ENCODE measurements around the gene LRMDA.

LRMDA gene

DNA sequence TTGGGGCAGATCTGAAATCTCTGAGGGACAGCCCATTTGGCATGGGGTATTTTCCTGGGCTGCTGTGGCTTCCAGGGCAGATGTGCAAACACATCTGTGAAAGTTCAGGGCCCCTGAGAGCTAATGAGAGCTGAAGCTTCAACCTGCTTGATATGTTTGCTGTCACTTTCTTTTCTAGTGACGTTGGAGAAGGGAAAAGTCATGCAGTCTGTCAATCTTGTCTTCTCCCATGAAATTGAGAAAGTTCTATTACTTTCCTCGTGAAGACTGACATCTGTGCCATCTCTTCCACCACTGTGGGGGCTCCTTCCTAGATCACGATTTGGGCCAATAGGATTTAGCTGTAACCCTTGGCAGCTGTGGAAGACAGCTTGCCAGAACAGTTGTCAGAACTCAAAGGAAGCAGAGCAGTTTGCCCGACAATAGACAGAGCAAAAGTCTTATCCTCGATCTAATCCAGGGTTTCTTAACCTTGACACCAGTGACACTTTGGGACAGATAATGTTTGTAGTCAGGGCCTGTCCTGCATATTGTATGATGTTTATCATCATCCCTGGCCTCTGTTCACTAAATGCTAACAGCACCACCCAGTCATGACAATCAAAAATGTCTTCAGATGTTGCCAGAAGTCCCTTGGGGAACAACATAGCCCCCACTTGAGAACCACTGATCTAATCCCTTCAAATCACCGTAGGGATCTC, 586.5 kb downstream of the LRMDA start:
- no peak for DNase-seq

DNA sequence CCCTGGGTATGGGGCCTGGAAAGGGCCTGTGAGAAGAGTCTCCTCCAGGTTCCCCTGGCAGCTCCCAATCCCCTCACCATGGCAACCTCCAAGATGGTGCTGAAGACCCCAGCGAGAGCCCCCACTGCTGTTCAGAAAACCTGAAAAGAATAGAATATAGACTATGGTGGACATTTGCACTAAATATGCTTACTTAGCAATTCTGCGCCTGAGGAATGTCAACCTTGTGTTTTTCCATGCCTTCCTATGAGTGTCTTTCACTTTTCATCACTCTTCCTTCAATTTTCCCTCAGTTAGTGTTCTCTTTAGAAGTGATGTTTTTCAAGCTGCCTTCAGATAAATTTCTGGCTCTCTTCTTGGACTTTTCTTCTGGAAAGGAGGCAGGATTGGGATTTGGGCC, 589.2 kb downstream of the LRMDA start:
- no peak for DNase-seq

DNA sequence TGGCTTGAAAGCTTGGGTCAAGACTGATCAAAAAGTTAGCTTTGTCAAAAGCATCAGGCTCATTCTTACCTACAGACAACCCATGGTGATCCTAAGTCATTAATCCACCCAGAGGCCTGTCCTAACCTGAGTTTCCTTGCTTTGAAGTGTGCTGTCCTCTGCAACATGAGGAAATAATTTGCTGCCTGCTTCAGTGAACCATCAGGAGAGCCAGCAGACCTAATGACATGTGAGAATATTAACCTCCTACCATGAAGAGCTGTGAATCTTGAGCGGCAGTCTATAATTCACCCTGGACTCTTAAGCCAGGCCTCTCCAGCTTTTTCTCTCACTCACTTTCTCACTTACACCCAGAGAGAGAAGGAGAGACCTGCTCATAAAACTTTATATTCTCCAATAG, 590.0 kb downstream of the LRMDA start:
- no peak for DNase-seq

DNA sequence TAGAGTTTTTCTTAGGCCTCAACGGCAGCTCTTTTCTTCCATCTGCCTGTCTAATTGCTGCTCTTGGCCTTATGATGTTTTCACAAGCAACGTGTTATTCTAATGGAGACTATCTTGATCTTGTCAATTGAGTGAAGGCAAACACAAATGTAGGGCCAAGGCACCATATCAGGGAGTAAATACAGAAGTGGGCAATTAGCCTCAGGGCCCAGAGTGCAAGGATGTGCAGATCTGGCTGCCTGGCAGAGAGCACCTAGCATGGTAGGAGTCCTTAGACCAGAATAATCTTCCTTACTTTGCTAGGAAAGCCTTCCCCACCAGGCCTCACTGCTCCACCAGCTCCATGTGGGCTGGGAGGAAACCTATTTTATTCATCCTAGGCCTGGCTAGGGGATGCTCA, 590.9 kb downstream of the LRMDA start:
- DNase-seq: no peak

DNA sequence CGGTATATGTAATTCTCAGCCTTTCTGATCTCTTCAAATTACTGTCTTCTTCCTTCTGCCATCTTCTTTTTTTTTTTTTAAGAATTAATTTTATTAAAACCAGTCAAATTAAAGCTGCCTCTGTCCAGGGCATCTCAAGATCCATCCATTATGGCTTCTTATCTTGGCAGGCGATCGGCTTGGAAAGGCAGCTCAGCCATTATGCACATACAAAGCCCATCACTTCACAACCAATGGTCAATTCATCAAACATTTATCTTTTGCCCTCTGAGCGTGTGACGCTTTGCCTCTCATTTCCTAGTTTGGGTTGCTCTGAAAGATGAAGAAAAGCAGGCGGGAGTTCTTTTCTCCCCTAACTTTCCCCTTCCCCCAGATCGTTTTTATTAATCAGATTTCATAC, 591.6 kb downstream of the LRMDA start:
- no peak for DNase-seq

DNA sequence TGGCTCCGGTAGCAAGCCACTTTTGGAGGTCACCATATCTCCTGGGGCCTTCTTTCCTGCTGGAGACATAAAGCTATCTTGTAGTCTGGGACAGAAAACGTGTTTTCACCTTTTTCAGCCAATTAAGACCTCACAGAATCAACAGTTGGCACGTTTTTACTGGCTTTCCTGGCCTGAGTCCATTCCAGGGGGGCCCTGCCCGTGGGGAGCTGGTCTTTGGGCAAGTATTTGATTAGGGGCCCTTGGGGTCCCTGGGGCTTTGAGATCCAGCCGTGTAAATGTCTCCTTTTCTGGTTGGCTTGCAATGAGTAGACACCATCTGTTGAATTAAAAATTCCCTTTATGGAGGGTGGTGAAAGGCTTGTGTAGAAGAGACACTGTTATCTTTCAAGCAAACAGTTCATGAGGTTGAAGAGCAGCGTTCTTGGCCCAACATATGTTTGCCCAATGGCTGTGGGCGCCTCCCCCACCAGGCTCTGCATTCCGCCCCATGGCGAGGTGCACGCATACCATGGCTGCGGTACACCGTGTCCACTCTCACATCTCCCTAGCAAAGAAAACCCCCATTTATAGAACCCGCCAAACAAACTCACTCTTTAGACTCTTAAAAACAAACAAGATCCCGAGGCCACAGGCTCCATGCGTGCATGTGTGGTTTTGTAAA, 593.2 kb downstream of the LRMDA start:
- no peak for DNase-seq

DNA sequence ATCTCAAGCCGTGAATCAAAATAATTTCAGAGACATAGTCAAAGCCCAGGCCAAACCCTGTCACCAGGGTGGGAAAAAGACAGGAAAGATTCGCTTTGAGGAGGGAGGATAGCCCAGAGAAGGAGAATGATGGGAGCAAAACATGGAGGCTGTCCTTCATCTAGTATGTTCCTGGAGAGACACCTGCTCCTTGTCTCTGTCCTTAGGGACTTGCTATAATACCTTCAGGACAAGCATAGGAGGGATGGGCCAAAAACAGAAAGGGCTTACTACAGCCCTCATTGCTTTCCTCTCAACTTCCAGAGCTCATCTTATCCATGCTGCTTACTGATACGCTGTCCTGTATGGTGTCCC, 593.7 kb downstream of the LRMDA start:
- no peak for DNase-seq

DNA sequence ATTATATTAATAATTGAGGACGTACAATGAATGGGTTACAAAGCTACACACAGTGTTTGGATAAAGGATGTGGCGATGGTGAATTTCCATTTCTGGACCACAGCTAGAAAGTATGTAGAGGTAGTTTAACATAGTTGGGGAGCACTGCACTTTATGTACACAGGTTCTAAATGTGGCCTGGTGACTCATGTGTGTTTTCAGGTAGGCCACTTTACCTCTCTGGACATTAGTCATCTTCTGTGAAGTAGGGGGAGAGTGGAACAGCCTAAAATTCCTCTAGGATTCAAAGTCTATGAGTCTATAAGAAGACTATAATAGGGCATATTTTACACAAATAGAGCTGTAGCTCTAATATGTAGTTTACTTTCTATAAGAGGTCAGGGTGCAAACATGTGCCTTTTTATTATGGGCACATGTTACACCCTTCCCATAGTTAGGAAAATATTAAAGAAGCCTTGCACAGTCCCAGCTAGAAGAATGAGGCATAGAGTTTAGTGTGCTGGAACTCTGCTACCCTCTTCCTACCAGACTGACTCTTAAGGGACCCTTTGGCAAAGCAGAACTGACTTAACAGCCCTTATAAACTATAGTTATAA, 594.9 kb downstream of the LRMDA start:
- no peak for DNase-seq

DNA sequence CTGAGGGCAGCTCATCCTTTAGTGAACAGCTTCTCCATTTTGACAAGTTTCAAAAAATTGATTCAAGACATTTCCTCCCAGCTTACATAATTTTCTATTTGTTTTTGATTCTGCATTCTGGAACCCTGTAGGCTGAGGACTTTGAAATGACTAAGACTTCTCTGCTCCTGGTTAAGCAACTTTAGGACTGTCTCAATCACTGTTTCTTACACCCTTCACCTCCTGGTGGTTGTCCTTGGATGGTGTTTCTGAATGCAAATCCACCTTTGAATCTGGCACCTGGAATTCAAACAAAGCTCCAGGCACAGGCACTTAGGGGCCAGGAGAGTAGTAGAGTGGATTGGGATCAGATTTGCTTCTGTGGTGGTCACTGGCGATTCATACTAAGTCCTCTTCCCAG, 595.5 kb downstream of the LRMDA start:
- DNase-seq: no peak

DNA sequence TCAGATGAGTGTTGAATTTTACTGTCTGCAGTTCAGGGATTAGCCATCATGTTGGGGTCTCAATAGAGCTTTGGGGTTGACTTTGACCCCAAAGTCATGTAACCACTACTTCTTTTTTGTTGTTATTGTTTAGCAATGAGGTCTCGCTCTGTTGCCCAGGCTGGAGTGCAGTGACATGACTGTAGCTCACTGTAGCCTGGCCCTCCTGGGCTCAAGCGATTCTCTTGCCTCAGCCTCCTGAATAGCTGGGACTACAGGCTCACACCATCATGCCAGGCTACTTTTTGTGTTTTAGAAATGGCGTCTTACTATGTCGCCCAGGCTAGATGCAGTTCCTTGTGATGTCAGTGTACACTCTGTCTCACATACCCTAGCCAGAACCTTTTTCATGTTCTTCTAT, 598.4 kb downstream of the LRMDA start:
- no peak for DNase-seq

DNA sequence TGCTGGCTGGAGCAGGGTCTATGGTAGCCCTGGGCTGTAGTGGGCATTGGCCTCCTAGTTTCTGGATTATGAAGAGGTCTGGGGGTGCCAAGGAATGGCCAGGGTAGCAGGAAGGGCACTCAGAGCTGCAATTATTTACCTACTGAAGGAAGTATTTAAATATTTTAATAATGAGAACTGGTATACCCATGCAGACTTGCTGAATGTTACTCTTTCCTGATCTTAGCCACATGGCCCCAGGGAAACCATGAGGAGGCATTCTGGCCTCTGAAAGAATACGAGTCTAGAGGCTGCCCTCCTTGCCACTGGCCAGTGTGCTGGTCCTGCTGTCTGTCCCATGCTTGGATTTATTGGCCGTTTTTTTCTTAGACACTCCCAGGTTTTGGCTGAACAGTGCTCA, 599.7 kb downstream of the LRMDA start:
- no peak for DNase-seq

DNA sequence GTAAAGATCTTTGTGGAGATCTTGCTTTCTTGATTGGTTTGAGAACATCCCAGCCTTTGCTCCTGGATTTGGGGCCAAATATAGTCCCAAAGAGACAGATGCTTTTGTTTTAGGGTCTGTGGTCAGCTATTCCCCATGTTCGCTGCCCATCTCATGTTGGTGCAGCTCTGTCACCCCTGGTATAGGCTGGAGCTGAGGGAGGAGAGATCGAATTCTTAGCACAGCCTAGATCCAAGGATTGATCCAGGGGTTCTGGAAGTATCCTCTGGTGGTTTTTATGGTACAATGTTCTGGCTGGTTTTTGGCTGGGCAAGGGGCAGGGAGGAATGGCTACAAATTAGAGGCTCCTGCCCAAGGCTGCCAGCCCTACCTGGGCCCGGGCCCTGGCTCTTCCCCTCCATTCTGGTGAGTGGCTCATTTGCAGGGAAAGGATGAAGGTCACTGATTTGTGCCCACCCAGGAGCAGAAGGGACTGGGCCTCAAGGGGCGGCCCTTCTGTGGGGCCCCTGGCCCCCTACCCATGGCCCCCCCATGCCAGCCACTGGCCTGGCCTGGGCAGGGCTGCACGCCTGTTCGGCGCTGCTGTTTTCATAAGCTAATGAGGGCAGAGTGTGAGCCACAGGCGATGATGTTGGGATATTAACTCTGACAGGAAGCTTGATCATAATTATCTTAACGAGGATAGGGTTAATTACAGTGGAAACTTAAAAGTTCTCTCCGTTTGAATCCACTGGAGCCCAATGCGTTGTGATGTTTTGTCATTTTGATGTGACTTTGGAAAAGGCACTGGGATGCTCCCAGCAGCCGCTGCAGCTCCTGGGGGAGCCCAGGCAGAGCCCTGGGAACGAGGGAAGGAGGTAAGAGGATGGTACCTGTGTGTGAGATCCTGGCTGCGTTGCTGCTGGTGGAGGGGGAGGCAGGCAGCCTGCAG, 600.6 kb downstream of the LRMDA start:
- no peak for DNase-seq

DNA sequence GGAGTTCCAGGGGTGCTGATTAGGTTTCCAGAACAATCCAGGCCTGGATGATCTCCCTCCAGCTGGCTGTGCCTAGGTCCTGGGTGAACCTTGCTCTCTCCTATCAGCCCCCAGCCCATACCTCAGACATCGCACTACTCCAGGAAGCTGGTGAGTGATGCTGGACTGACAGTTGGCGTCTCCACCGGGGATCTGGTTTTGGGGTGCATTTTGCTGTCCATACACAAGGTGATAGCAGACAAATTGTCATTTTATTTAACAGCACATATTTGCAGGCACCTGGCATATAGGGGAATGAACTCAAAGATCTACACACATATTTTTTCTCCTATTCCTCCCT, 601.2 kb downstream of the LRMDA start:
- no peak for DNase-seq

DNA sequence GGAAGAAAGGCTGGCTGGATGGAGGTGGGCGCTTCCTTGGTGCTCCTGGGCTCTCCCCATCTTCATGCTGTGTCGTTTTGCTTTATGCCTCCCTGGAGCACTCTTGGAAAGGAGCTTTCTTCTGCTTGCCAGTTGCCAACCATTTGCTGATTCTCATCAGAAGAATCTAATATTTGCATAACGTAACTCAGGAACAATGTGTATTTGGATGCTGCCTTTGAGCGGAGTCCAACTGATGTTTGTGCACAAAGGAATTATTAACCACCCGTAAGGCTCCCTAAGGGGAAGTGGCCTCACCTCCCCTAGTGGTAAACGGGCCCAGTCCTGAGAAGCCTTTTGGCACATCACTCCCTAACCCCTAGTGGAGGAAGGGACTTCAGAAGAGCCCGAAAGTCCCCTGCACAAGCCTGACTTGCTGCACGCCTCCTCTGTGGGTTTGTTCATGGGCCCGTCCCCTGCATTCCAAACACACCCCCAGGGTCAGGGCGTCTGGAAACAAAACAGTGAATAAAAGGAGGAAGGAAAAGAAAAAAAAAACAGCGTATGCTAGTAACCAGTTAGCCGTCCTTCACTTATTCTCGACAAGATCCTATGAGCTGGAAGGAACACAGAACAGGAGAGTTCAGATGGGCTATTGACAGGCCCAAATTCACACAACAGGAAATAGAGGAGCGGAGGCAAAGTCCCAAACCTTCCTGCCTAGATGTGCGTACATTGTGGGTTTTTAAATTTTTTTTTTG, 602.2 kb downstream of the LRMDA start:
- no peak for DNase-seq

DNA sequence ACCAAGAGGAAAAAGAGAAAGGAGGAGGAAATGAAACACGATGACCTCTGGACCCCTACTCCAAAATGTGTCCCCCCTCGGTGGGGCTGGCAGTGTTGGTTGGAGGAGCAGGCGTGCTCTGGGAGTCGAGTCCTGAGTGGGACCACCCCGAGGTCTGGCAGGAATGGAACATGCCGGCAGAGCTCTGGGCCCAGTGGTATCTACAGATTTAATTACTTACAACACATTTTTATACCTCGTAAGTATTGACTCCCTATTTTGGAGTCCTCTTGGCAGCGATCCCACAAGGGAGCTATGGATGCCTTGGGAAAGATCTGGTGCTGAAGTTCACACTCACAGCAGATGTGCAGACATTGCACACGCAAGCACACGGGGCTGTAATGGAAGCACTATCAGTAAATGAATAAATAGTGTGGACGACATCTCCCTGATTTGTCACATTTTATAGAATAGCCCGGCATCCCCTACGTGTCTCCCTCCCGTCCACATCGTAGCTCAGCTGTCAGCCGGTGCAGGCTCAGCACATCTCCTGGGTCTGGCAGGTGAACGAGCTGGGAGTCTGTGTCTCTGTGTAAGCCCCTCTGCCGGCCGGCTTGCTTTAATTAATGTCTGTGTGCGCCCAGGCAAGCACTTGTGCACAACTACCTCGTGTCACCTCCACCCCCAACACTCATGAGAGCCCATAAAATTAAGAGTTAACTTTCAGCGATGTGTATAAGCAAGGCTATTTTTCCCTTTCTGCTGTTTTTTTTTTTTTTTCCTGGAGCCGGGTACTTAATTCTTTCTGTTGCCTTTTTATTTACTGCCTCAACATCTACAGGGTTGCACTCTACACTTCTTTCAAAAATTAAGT, 603.2 kb downstream of the LRMDA start:
- DNase-seq: no peak

DNA sequence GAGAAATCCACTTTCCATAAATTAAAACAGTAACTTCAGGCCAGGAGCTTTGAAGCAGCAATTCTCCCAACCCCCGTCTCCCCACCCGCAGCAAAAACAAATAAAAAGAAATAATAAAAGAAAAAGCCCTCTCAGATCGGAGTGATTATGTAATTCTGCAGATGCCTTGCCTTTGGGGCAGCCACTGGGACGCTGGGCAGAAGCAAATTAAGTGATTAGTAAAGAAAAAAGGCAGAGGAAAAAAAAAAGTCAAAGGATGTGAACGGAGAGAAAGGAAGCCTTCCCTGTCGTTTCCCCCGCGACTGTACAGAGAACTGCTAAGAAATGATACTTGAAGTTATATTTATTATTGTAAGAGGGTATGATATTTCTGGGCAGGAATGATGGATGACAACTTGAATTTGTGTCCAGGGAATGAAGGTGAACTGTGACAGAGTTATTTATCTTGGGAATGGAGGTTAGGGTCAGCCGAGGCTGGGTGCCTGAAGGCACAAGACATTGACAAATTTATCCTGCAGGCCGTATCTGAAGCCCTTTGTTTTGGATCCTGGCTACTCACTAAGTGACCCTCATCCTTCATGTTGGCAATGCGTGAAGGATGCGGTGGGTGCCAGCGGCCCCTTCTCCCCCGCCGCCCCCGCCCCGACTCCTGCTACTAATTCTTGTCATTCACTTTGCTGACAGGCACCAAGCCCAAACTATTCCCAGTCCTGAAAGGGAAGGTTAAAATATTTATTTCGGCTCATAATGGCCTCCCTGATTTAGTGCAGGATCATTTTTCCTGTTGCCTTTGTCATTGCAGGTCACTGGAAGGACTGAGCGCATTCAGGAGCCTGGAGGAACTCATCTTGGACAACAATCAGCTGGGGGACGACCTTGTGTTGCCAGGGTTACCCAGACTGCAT, 604.0 kb downstream of the LRMDA start:
- no peak for DNase-seq

DNA sequence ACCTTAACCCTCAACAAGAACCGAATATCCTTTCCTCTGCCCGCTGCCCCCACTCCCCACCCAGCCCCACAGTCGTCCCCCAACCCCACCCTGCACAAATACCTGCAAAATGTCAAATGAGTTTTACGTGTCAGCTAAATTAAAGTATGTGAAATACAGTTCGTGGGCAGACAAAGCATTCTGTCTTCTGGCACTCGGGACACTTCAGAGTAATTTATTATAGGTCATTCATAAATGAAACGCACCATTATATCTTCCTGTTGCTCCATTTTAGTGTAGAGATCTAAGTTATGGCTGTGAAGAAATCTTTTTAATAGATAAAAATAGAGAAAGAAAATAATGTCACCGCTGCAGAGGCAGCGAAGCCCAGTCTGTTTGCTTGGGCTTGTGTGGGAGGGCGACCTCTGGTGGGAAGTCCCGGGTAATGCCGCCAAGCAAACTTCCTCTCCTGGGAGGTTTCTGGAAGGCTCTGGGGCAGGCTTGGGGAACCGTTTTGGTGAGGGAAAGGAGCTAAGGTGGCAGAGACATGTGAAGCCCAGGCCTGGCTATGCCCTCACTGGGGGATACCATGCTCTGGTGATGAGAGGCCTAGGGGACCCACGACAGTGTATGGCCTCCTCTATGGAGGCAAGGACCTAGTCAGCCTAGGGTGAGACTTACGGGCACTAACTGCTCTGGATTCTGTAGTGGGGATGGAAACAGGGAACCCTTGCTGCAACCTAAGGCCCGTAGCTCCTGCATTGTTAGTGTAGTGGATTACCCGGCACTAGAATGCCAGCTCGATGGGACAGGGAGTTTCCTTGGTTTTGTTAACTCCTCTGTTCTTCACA, 604.9 kb downstream of the LRMDA start:
- no peak for DNase-seq

DNA sequence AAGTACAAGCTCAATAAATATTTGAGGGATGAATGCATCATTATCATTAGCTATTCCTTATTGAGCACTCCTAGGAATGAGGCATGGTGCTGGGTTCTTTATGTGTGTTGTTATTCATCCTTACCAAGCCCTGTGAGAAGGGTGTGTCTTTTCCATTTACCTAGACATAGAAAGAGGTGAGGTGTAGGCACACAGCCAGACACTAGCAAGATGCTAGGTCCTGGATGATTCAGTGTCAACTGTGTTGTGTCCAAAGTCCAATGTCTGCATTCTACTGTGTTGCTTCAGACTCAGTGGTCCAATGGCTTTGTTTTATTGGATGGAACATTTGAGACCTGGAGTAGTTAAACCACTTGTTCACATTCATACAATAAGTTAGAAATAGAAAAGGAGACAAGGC, 605.5 kb downstream of the LRMDA start:
- DNase-seq: no peak

DNA sequence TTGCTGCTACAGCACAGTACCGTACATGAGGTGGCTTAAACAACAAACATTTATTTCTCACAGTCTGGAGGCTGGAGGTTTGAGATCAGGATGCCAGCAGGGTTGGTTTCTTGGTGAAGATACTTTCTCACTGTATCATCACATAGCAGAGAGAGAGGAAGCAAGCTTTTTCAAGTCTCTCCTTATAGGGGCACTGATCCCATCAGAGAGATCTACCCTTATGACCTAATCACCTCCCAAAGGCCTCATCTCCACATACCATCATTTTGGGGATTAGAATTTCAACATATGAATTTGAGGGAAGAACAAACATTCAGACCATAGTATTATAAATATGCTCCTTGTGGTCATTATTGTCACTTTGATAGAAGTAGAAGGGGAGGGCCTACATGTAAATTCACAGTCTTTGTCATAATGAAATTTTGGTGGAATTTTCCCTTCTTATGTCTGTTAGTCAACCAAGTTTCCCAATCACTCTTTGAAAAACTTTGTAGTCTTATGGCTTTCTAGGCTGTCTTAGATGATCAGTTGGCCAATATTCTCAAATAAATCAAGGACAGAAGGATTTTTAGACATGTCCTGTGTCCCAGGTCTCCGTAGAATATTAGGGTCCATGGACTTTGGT, 606.2 kb downstream of the LRMDA start:
- DNase-seq: no peak
